DOHH2 (cell line): ENCODE results near the gene TSC2.
"Not testable (repeated sequence)": the region's sequence is repeated elsewhere in the genome, so short reads cannot be mapped to it uniquely, and the experiment has no call there.

ENCODE experiments used
- H3F3A ChIP-seq: fragments of 200-600 bp; sonication (generic), shearing (Covaris generic); 2 replicates; pipeline ENCODE4 v1.6.0; 2016; ENCODE audit warnings: antibody characterized with exemption, mild to moderate bottlenecking; ENCODE audit not compliant: control insufficient read depth, insufficient read depth
- H3K27ac ChIP-seq: fragments of 200-600 bp; sonication (generic); 2 replicates; pipeline ENCODE4 v1.5.1; 2014; ENCODE audit warnings: low read depth, mild to moderate bottlenecking, low read length, moderate library complexity
- H3K27me3 ChIP-seq: fragments of 200-600 bp; sonication (generic); 2 replicates; pipeline ENCODE4 v1.6.1; 2014; ENCODE audit warnings: mild to moderate bottlenecking, low read length, mixed read lengths; ENCODE audit not compliant: control insufficient read depth
- H3K36me3 ChIP-seq: fragments of 200-600 bp; sonication (generic); 2 replicates; pipeline ENCODE4 v1.6.1; 2014; ENCODE audit warnings: mild to moderate bottlenecking, low read length, moderate library complexity, mixed read lengths; ENCODE audit not compliant: control insufficient read depth
- H3K4me1 ChIP-seq: fragments of 200-600 bp; sonication (generic); 2 replicates; pipeline ENCODE4 v1.6.1; 2014; ENCODE audit warnings: mild to moderate bottlenecking, low read length, mixed read lengths; ENCODE audit not compliant: control insufficient read depth
- H3K4me2 ChIP-seq: fragments of 200-600 bp; sonication (generic); 2 replicates; pipeline ENCODE4 v1.6.0; 2014; ENCODE audit warnings: mild to moderate bottlenecking, low read length, moderate library complexity
- H3K4me3 ChIP-seq: fragments of 200-600 bp; sonication (generic); 2 replicates; pipeline ENCODE4 v1.5.1; 2014; ENCODE audit warnings: mild to moderate bottlenecking, low read length, mixed read lengths
- H3K79me2 ChIP-seq: fragments of 200-600 bp; sonication (generic); 2 replicates; pipeline ENCODE4 v1.6.1; 2014; ENCODE audit warnings: mild to moderate bottlenecking, low read length, mixed read lengths; ENCODE audit not compliant: control insufficient read depth
- H3K9me2 ChIP-seq: fragments of 200-600 bp; sonication (generic); replicated peaks from 2 replicates; pipeline ENCODE4 v1.6.1; 2014; ENCODE audit warnings: mild to moderate bottlenecking, low read length, mixed read lengths; ENCODE audit not compliant: control insufficient read depth
- H3K9me3 ChIP-seq: fragments of 200-600 bp; sonication (generic); 2 replicates; pipeline ENCODE4 v1.6.1; 2014; ENCODE audit warnings: antibody characterized with exemption, low read length, mixed read lengths; ENCODE audit not compliant: control insufficient read depth, insufficient read depth
- H4K20me1 ChIP-seq: fragments of 200-600 bp; sonication (generic); 2 replicates; pipeline ENCODE4 v1.6.0; 2014; ENCODE audit warnings: low read depth, mild to moderate bottlenecking, antibody characterized with exemption, low read length, moderate library complexity; ENCODE audit not compliant: control insufficient read depth, insufficient read depth
- CTCF ChIP-seq: fragments of 200-600 bp; sonication (generic); IDR thresholded peaks from one replicate; pipeline ENCODE4 v1.5.1; 2014; ENCODE audit warnings: antibody characterized with exemption, mild to moderate bottlenecking, low read depth, low read length; ENCODE audit not compliant: poor library complexity, severe bottlenecking
- EZH2phosphoT487 ChIP-seq: fragments of 200-600 bp; sonication (generic); IDR thresholded peaks from 2 replicates; pipeline ENCODE4 v1.6.1; 2017; ENCODE audit warnings: borderline replicate concordance, mild to moderate bottlenecking, antibody characterized with exemption, low read length, moderate library complexity, mixed read lengths

Gene TSC2

GRCh38 chr16:2101581-2101980 lies 53.8 kb downstream of the TSC2 start:
- not testable (repeated sequence) for H3K36me3 ChIP-seq, H3K4me2 ChIP-seq, H4K20me1 ChIP-seq, H3K4me3 ChIP-seq, H3K27me3 ChIP-seq, H3K79me2 ChIP-seq, H3K4me1 ChIP-seq, H3K9me2 ChIP-seq, H3F3A ChIP-seq, H3K27ac ChIP-seq, H3K9me3 ChIP-seq

GRCh38 chr16:2102471-2102870 lies 54.7 kb downstream of the TSC2 start:
- H3K27me3 ChIP-seq = no peaks in the 10 kb centered on the region
- no peaks in the 10 kb centered on the region for H3K9me3 ChIP-seq
- H3F3A ChIP-seq = no peaks in the 10 kb centered on the region
- H3K36me3 ChIP-seq = no peaks in the 10 kb centered on the region; the same call in 1 of the 2 replicates
- no peak overlapping the region for H3K4me3 ChIP-seq
- no peaks in the 10 kb centered on the region for H3K9me2 ChIP-seq
- H4K20me1 ChIP-seq = no peaks in the 10 kb centered on the region
- H3K4me2 ChIP-seq = no peak overlapping the region
- H3K79me2 ChIP-seq = no peaks in the 10 kb centered on the region
- H3K27ac ChIP-seq = no peak overlapping the region
- no peaks in the 10 kb centered on the region for H3K4me1 ChIP-seq
- TF ChIP-seq EZH2phosphoT487 (no peak), CTCF (no peak)

- H3K27ac ChIP-seq, H3F3A ChIP-seq, H3K9me2 ChIP-seq, H3K4me3 ChIP-seq, H3K27me3 ChIP-seq, H3K4me2 ChIP-seq, H3K36me3 ChIP-seq, H4K20me1 ChIP-seq, H3K4me1 ChIP-seq, H3K9me3 ChIP-seq, H3K79me2 ChIP-seq: not testable (repeated sequence)
These were observed 56.7 kb downstream of the TSC2 start for GRCh38 chr16:2104464-2104863.

- not testable (repeated sequence) for H4K20me1 ChIP-seq, H3K9me3 ChIP-seq, H3K4me3 ChIP-seq, H3K27me3 ChIP-seq, H3K27ac ChIP-seq, H3K79me2 ChIP-seq, H3F3A ChIP-seq, H3K4me2 ChIP-seq, H3K4me1 ChIP-seq, H3K9me2 ChIP-seq, H3K36me3 ChIP-seq
These were observed 57.5 kb downstream of the TSC2 start for GRCh38 chr16:2105291-2105690.

GRCh38 chr16:2105769-2106168 lies 58.0 kb downstream of the TSC2 start:
- not testable (repeated sequence) for H3K4me1 ChIP-seq, H3K4me2 ChIP-seq, H3K27me3 ChIP-seq, H3K9me3 ChIP-seq, H3K79me2 ChIP-seq, H3K27ac ChIP-seq, H4K20me1 ChIP-seq, H3F3A ChIP-seq, H3K9me2 ChIP-seq, H3K4me3 ChIP-seq, H3K36me3 ChIP-seq

GRCh38 chr16:2106211-2106610 lies 58.4 kb downstream of the TSC2 start:
- H4K20me1 ChIP-seq, H3K79me2 ChIP-seq, H3K4me2 ChIP-seq, H3K4me1 ChIP-seq, H3F3A ChIP-seq, H3K27me3 ChIP-seq, H3K4me3 ChIP-seq, H3K9me2 ChIP-seq, H3K36me3 ChIP-seq, H3K9me3 ChIP-seq, H3K27ac ChIP-seq: not testable (repeated sequence)

GRCh38 chr16:2107121-2107790 lies 59.5 kb downstream of the TSC2 start:
- not testable (repeated sequence) for H3K9me3 ChIP-seq, H3K4me1 ChIP-seq, H3K27me3 ChIP-seq, H3F3A ChIP-seq, H3K9me2 ChIP-seq, H3K4me3 ChIP-seq, H3K27ac ChIP-seq, H3K79me2 ChIP-seq, H3K4me2 ChIP-seq, H4K20me1 ChIP-seq, H3K36me3 ChIP-seq
